Ovary (tissue), 9 donors: ENCODE measurements around the gene ZNF70. TPM values are rescaled to one million over a fixed set of nuclear protein-coding genes. Genes with fewer than 3 reads are reported as not detected.

ENCODE experiments used
- DNase-seq, 5 donors: peaks; one replicate each; pipeline ENCODE4 v3.0.0-alpha.2; 2019 to 2020
- H3K27ac ChIP-seq, 2 donors: fragments of 200-600 bp; one replicate each; pipeline versions ENCODE4 v1.5.1 to v1.8.0; 2019 to 2022
- H3K27me3 ChIP-seq: fragments of 200-600 bp; one replicate; pipeline ENCODE4 v1.8.0; 2022
- H3K36me3 ChIP-seq: fragments of 200-600 bp; sonication (generic); one replicate; pipeline ENCODE4 v1.5.1; 2019
- H3K4me1 ChIP-seq: one replicate; pipeline ENCODE4 v1.8.1; 2013; ENCODE audit warnings: mild to moderate bottlenecking, moderate library complexity; ENCODE audit not compliant: insufficient read depth
- H3K4me3 ChIP-seq: fragments of 200-600 bp; sonication (generic); one replicate; pipeline ENCODE4 v1.5.1; 2017
- H3K9me3 ChIP-seq, 2 donors: fragments of 200-600 bp in 1 of 2; sonication (generic) in 1 of 2; one replicate each; pipeline versions ENCODE4 v1.5.1 to v1.8.1; 2013 to 2019; ENCODE audit warnings: mild to moderate bottlenecking in 1 of 2, moderate library complexity in 1 of 2
- CTCF ChIP-seq, 3 donors: fragments of 450-650 bp in 2 of 3; fragments of 200-600 bp in 1 of 3; IDR thresholded peaks; one replicate each; pipeline versions ENCODE4 v1.5.1 to v1.8.0; 2016 to 2022; ENCODE audit warnings: antibody characterized with exemption in 3 of 3, mild to moderate bottlenecking in 1 of 3
- EP300 ChIP-seq: sonication (generic); formaldehyde crosslinking; IDR thresholded peaks from one replicate; pipeline ENCODE4 v1.6.1; 2017; ENCODE audit warnings: antibody characterized with exemption
- POLR2A ChIP-seq: fragments of 450-650 bp; IDR thresholded peaks from one replicate; pipeline ENCODE4 v1.6.1; 2017; ENCODE audit warnings: antibody characterized with exemption, mild to moderate bottlenecking, moderate library complexity
- WGBS, 3 donors: extraction: QIAGEN DNeasy Blood & Tissue Kit in 1 of 3; methylation state at CpG; one replicate each; pipeline versions ENCODE4 v1.1.5 to v1.1.7; 2013 to 2017; 5-methylcytosine and 5-hydroxymethylcytosine counted together
- intact Hi-C, 4 donors: fragments of 100-400 bp; cut with DNase I; formaldehyde crosslinking; loops; one replicate each; pipeline versions ENCODE4 v1.11.0 to v1.15.1; 2022 to 2023
- polyA plus RNA-seq, 2 donors: library from polyadenylated mRNA; stranded (reverse); fragments of 200-250 nt in 1 of 2; fragments of 350-450 nt in 1 of 2; fragmentation: Illumina TruSeq in 1 of 2; extraction: RNeasy Lipid Tissue Mini Kit (QIAGEN cat#74804) in 1 of 2; gene quantifications; one replicate each; pipeline ENCODE4 v1.2.3, GENCODE V29; 2013 to 2014
- total RNA-seq, 7 donors: library from RNA; depleted of rRNA in 2 of 7; stranded (reverse); fragments of >200 nt in 2 of 7; fragmentation: NEBNext Ultra II Directional in 3 of 7; extraction: Animal tissue kit (Norgen Biotek cat#: 25700) in 3 of 7; gene quantifications; one replicate each; pipeline versions ENCODE4 v1.1.0 to v1.2.4, GENCODE V29; 2016 to 2023
- donor health status: DM: no; HTN: no; CAD: no; lungs with moderate emphysema.
- donor health status: DM: no; HTN: no; CAD: no.
- donor health status: Bipolar disorder and iron deficiency.
- donor health status: DM: yes; HTN: yes; CAD: no.
- donor health status: DM: no; HTN: no; CAD: no.
- donor health status: DM: yes; HTN: yes; CAD: no.

ZNF70 gene
- total and polyA plus RNA-seq, 9 donors, result 3.8 to 21.6 (median 16.1) TPM

DNA sequence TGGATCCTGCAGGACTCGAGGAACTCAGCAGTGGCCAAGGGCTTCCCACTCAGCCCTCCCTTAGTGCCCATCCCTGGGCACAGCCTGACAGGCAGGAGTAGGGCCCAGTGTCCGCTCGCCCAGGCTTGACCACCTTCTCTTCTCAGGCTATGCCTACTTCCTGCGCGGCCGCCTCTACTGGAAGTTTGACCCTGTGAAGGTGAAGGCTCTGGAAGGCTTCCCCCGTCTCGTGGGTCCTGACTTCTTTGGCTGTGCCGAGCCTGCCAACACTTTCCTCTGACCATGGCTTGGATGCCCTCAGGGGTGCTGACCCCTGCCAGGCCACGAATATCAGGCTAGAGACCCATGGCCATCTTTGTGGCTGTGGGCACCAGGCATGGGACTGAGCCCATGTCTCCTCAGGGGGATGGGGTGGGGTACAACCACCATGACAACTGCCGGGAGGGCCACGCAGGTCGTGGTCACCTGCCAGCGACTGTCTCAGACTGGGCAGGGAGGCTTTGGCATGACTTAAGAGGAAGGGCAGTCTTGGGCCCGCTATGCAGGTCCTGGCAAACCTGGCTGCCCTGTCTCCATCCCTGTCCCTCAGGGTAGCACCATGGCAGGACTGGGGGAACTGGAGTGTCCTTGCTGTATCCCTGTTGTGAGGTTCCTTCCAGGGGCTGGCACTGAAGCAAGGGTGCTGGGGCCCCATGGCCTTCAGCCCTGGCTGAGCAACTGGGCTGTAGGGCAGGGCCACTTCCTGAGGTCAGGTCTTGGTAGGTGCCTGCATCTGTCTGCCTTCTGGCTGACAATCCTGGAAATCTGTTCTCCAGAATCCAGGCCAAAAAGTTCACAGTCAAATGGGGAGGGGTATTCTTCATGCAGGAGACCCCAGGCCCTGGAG lies 32.6 kb upstream of the ZNF70 start:
- DNase-seq, result no peak
- no peak overlapping the region for H3K27ac ChIP-seq
- peaks cover 7% of the 10 kb centered on the region for H3K4me1 ChIP-seq
- no peak overlapping the region for H3K4me3 ChIP-seq
- WGBS, 3 donors, result 78 to 88% (median 82%) methylated on average over 15 of the region's 15 CpGs
- TF ChIP-seq POLR2A (no peak), EP300 (no peak), CTCF (IDR thresholded peaks at IDR 0.05) (no peak)
- no peaks in the 10 kb centered on the region for H3K27me3 ChIP-seq
- intact Hi-C loops, result no loop called here
- H3K36me3 ChIP-seq, result no peaks in the 10 kb centered on the region
- H3K9me3 ChIP-seq, result no peaks in the 10 kb centered on the region

- TF ChIP-seq EP300, result no peak
- no peak for TF ChIP-seq POLR2A
- TF ChIP-seq CTCF (IDR thresholded peaks at IDR 0.05), result no peak
- H3K27ac ChIP-seq, result no peak overlapping the region
- H3K36me3 ChIP-seq, result no peaks in the 10 kb centered on the region
- H3K4me1 ChIP-seq, result peaks cover 4% of the 10 kb centered on the region
- no peak overlapping the region for H3K4me3 ChIP-seq
- intact Hi-C loops, result no loop called here
- no peaks in the 10 kb centered on the region for H3K27me3 ChIP-seq
- WGBS, 3 donors, result 89 to 100% (median 91%) methylated on average over 1 of the region's 1 CpG
- DNase-seq, result no peak
- no peaks in the 10 kb centered on the region for H3K9me3 ChIP-seq
Measured at GRCh38 chr22:23782703-23783102, 31.8 kb upstream of the ZNF70 start.

DNA sequence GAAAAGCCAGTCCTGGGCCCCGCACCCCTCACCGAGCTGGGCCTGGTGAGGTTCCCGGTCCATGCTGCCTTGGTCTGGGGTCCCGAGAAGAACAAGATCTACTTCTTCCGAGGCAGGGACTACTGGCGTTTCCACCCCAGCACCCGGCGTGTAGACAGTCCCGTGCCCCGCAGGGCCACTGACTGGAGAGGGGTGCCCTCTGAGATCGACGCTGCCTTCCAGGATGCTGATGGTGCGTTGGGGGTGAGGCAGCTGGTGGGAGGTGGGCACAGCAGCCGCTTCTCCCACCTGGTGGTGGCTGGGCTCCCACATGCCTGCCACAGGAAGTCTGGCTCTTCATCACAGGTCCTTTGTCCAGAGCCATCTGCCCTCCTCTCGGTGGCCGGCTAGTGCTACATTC lies 31.3 kb upstream of the ZNF70 start:
- intact Hi-C loops, result no loop called here
- H3K27ac ChIP-seq, result no peak overlapping the region
- 82 to 90% (median 88%) methylated on average over 16 of the region's 16 CpGs for WGBS, 3 donors

DNA sequence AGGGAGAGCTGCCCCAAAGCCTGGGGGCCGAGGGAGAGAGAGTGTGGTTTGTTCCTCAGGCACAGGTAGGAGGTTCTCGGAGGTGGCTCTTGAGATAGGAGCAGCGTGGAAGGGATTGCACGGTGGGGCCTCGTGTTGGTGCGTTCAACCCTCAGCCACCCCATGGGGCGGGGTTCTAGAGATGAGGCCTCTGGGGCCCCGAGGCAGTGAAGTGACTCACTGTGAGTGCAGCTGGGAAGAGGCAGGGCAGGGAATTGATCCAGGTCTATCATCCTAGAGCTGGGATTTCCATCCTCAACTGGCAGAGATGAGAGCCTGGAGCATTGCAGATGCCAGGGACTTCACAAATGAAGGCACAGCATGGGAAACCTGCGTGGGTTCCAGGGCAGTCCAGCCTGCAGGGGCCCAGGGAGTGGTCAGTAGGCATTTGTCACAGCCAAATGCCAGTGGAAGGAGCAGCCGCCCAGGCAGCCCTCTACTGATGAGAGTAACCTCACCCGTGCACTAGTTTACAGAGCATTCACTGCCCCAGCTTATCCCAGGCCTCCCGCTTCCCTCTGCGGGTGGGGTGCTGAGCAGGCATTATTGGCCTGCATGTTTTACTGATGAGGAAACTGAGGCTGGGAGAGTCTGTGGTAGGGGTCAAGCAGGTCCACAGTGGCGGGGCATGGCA lies 30.7 kb upstream of the ZNF70 start:
- peaks cover 4% of the 10 kb centered on the region for H3K4me1 ChIP-seq
- intact Hi-C loops, result no loop called here
- no peak overlapping the region for H3K4me3 ChIP-seq
- H3K27ac ChIP-seq, result no peak overlapping the region
- WGBS, 3 donors, result 78% methylated on average over 14 of the region's 14 CpGs
- DNase-seq, result no peak
- TF ChIP-seq EP300, result no peak
- no peak for TF ChIP-seq POLR2A
- no peak for TF ChIP-seq CTCF (IDR thresholded peaks at IDR 0.05)
- H3K27me3 ChIP-seq, result no peaks in the 10 kb centered on the region
- no peaks in the 10 kb centered on the region for H3K36me3 ChIP-seq
- no peaks in the 10 kb centered on the region for H3K9me3 ChIP-seq

More for the DNA sequence above, 31.3 kb upstream of the ZNF70 start:
- no peak for DNase-seq
- H3K4me3 ChIP-seq, result no peak overlapping the region
- no peaks in the 10 kb centered on the region for H3K36me3 ChIP-seq
- H3K4me1 ChIP-seq, result peaks cover 4% of the 10 kb centered on the region
- no peaks in the 10 kb centered on the region for H3K9me3 ChIP-seq
- no peaks in the 10 kb centered on the region for H3K27me3 ChIP-seq
- TF ChIP-seq EP300 (no peak), CTCF (IDR thresholded peaks at IDR 0.05) (no peak), POLR2A (no peak)
